Activated CD8-positive, alpha-beta memory T cell treated with anti-CD3 and anti-CD28 coated beads for 36 hours (primary cell): ENCODE results near the gene SELENOH. TPM values are rescaled to one million over a fixed set of nuclear protein-coding genes. Genes with fewer than 3 reads are reported as not detected.
"Not testable (repeated sequence)": the region's sequence is repeated elsewhere in the genome, so short reads cannot be mapped to it uniquely, and the experiment has no call there.

Source experiments
- CTCF ChIA-PET: fragments of 350-600 bp; sonication (Branson Sonifier 250); formaldehyde crosslinking; loops from one replicate; lab custom pipeline; 2021; ENCODE audit warnings: antibody characterized with exemption; lab: Charles Lee
- POLR2A ChIA-PET: fragments of 350-600 bp; sonication (Branson Sonifier 250); formaldehyde crosslinking; loops from one replicate; lab custom pipeline; 2021; ENCODE audit warnings: antibody characterized with exemption; lab: Charles Lee
- total RNA-seq, 2 experiments: library from RNA; stranded (reverse); gene quantifications; one replicate each; pipeline ENCODE4 v1.2.3, GENCODE V29; 2021

The SELENOH gene, protein sequence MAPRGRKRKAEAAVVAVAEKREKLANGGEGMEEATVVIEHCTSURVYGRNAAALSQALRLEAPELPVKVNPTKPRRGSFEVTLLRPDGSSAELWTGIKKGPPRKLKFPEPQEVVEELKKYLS
- total RNA-seq = 100 to 1,000 TPM; 238 to 252 TPM

DNA sequence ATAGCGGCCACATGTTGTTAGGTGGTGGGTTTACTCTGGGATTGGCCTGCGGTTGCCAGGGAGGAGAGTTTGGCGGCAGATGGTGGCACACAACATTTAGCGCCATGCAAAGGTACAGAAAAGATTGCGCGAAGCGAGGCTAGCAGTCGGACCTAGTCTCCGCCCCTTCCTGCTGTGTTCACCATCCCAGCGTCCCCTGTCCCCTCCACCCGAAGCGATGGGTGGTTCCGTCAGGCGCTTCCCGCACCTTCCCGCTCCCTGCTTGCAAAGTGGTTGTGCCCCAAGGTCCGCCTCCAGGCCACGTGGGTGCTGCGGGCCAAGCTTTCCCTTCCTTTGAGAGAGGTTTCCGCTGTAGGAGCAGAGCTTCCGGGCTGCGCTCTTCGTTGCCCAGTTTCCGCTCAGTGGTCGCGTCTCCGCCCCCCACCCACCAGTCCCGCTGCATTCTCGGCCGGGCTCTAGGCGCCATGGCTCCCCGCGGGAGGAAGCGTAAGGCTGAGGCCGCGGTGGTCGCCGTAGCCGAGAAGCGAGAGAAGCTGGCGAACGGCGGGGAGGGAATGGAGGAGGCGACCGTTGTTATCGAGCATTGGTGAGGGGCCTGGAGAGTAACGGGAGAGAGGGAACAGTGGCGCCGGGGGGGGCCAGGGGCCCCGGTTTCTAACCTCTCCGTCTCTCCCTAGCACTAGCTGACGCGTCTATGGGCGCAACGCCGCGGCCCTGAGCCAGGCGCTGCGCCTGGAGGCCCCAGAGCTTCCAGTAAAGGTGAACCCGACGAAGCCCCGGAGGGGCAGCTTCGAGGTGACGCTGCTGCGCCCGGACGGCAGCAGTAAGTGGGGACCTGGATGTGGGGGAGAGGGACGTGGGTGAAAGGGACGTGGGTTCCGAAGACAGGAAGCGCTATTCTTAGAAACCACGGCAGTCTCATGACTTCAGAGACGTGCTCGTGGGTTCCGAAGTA, at the start of gene SELENOH:
SELENOH (plus strand) TSS at position 360 of the 955 bp plus-strand sequence; CDS start at position 465, 105 bp downstream.
- ChIA-PET POLR2A (interaction anchor here (0.7 to 1.2 kb wide), 9 partner anchors 10 to 786 kb away, joined by 3 to 4 read pairs (median 3); partner anchors contain the start of genes MED19, TMX2 and ZDHHC5), CTCF (interaction anchor here (1.0 kb wide), 2 partner anchors 59 to 783 kb away, joined by 3 to 5 read pairs; no protein-coding TSS in a partner anchor)

- POLR2A ChIA-PET = interaction anchor here (0.7 kb wide), 1 partner anchor 33 kb away, joined by 6 read pairs; no protein-coding TSS in a partner anchor
- CTCF ChIA-PET = no interaction called here
Observed at GRCh38 chr11:57698843-57699365, 42.4 kb upstream of the SELENOH start.

- ChIA-PET POLR2A (no interaction called here), CTCF (no interaction called here)
Observed at GRCh38 chr11:57699813-57700212, 41.5 kb upstream of the SELENOH start.

GRCh38 chr11:57700425-57700824, 40.9 kb upstream of the SELENOH start:
- POLR2A ChIA-PET = no interaction called here
- CTCF ChIA-PET = no interaction called here

DNA sequence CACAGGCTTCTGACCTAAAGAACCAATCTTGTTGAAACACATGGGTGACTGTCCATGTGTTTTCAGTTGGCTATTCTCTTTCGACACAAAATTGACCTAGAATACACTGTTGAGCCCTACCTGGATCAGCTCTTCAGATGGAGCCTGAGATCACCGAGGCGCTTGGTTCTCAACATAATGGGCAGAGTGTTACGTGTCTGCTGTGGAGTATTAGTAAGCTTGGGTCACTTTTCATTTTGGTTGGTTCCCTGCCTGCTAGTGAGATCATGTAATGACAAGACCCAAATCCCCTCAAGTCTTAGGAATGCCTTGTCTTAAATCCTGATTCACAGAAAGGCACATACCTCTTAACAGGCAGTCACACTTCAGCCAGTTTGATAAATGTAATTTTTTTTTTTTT, 38.0 kb upstream of the SELENOH start:
- ChIA-PET POLR2A (interaction anchor here (0.7 kb wide), 1 partner anchor 23 kb away, joined by 12 read pairs; no protein-coding TSS in a partner anchor), CTCF (interaction anchor here (0.9 kb wide), 1 partner anchor 15 kb away, joined by 3 read pairs; no protein-coding TSS in a partner anchor)

GRCh38 chr11:57704932-57705331, 36.4 kb upstream of the SELENOH start:
- POLR2A ChIA-PET = no interaction called here
- CTCF ChIA-PET = no interaction called here

DNA sequence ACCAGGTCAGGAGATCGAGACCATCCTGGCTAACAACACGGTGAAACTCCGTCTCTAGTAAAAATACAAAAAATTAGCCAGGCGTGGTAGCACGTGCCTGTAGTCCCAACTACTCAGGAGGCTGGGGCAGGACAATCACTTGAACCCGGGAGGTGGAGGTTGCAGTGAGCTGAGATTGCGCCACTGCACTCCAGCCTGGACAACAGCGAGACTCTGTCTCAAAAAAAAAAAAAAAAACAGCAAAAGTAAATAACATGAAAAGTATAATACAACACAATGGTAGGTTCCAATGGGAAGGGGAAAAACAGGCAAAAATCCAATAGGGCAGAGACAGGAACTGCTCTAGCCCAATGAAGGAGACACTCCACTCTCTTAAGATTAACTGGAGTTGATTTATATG, 35.9 kb upstream of the SELENOH start:
- POLR2A ChIA-PET = interaction anchor here (0.7 kb wide), 1 partner anchor 12 kb away, joined by 5 read pairs; no protein-coding TSS in a partner anchor
- CTCF ChIA-PET = interaction anchor here (1.3 kb wide), 1 partner anchor 12 kb away, joined by 3 read pairs; no protein-coding TSS in a partner anchor

DNA sequence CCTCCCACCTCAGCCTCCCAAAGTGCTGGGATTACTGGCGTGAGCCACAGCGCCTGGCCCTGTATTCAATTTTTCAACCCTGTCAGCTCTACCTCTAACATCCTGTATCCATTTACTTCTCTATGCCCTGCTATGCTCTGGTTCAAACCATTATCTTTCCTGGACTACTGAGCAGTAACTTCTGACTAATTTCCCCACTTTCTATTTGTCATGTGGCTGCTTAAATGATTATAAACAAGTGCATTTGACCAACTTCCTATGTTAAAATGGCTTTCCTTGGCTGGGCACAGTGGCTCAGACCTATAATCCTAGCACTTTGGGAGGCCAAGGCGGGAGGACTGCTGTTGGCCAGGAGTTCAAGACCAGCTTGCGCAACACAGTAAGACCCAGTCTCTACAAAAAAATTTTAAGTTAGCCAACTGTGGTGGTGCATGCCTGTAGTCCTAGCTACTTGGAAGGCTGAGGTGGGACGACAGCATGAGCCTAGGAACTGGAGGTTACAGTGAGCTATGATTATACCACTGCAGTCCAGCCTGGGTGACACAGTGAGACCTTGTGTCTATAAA, 31.4 kb upstream of the SELENOH start:
- POLR2A ChIA-PET = interaction anchor here (0.6 kb wide), 1 partner anchor 45 kb away, joined by 6 read pairs; no protein-coding TSS in a partner anchor
- CTCF ChIA-PET = interaction anchor here (0.6 to 1.2 kb wide), 4 partner anchors 12 to 142 kb away, joined by 3 to 5 read pairs (median 3); partner anchors contain the start of gene UBE2L6

GRCh38 chr11:57711414-57712255, 29.7 kb upstream of the SELENOH start, which contains the start of gene MED19:
Gene MED19, minus strand, starts transcription at chr11:57712215. Its CDS starts 36 bp downstream, at chr11:57712179.
- ChIA-PET POLR2A (interaction anchor here (0.7 to 1.1 kb wide), 4 partner anchors 26 to 60 kb away, joined by 3 to 6 read pairs (median 4); no protein-coding TSS in a partner anchor), CTCF (interaction anchor here (0.9 to 1.0 kb wide), 2 partner anchors 70 to 144 kb away, joined by 3 to 4 read pairs; partner anchors contain the start of gene UBE2L6)

DNA sequence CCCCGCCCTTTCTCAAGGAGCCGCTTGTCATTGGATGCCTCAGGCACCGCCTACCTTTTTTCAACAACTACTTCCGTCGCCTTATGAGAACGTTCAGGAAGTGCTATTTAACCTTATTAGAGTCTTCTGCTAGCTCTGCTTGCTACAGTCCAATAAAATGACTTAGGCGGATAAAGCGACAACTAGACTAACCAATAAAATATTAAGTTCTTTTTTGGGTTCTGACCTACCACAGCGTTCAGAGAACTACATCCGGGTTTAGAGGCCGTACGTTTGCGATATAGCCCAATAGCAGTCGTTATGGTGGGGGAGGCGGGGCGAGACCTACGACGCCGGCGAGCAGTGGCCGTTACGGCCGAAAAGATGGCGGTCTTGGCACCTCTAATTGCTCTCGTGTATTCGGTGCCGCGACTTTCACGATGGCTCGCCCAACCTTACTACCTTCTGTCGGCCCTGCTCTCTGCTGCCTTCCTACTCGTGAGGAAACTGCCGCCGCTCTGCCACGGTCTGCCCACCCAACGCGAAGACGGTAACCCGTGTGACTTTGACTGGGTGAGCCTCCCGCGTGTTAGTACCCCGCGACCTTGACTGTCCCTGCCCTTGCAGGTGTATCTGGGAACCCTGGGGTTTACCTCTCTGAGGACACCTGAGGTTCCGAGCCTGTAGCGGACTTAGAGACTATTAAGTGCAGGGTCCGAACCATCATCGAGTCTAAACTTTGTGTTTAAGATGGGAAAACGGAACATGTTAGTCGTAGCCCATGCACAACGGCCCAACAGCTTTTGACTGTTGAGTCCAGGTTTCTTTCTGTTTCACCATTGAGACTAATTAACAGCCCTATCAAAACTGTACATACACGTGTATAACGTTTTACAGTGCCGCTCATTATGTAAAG, 28.8 kb upstream of the SELENOH start, which contains the start of gene TMX2:
TMX2 (plus strand) TSS at position 338 of the 895 bp plus-strand sequence; CDS start at position 364, 26 bp downstream.
- ChIA-PET POLR2A (interaction anchor here (0.7 to 1.1 kb wide), 3 partner anchors 27 to 32 kb away, joined by 3 to 6 read pairs (median 3); no protein-coding TSS in a partner anchor), CTCF (interaction anchor here (0.9 to 1.0 kb wide), 2 partner anchors 71 to 145 kb away, joined by 3 to 4 read pairs; partner anchors contain the start of gene UBE2L6)

DNA sequence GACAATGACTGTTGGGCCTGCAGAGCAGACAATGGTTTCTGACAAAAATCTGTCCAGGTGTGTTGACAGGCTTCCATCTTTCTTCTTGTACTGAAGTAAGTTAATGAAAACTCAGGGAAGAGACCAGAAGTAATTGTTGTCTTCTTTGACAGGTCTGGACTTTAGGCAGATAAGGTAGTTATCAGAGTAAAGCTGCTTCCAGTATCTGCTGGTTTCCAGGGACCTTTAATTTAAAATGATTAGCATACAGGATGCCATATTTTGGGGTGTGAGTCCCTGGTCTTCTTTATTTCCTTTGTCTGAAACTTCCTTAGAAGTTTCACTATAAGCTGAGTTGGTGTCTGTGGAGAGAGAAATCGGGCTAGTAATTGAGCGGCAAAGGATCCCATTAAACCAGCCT, 27.5 kb upstream of the SELENOH start:
- ChIA-PET CTCF (no interaction called here), POLR2A (no interaction called here)

GRCh38 chr11:57716726-57717125, 24.6 kb upstream of the SELENOH start:
- CTCF ChIA-PET, POLR2A ChIA-PET: not testable (repeated sequence)

- ChIA-PET POLR2A (no interaction called here), CTCF (no interaction called here)
Observed at GRCh38 chr11:57727185-57727584, 14.1 kb upstream of the SELENOH start.

DNA sequence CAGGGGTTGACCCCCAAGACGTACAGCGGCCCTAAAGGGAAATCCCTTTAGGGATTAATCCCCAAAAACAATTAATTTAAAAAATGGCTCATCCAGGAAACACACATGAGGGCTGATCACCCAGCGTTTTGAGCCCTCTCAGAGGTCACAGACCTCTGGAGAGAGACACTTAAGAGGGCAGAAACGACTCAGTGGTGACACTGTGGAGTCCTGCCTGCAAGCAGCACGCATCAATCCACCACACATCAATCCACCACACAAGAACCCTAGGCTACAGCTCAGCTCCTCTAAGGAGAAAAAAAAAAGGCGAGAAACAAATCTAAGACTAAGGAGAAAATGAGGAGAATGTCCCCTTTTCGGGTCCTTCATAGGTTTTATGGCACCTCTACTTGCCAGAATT, 12.5 kb upstream of the SELENOH start:
- POLR2A ChIA-PET = no interaction called here
- CTCF ChIA-PET = no interaction called here

- CTCF ChIA-PET = no interaction called here
- POLR2A ChIA-PET = no interaction called here
Observed at GRCh38 chr11:57729479-57729878, 11.8 kb upstream of the SELENOH start.

- ChIA-PET POLR2A (interaction anchor here (0.7 kb wide), 1 partner anchor 390 kb away, joined by 8 read pairs; no protein-coding TSS in a partner anchor), CTCF (no interaction called here)
Observed at GRCh38 chr11:57732661-57733060, 8.6 kb upstream of the SELENOH start.
